SK-N-MC (cell line): Measurements from ENCODE around the gene SDK2.

ENCODE experiments used
- DNase-seq: peaks from one replicate; pipeline ENCODE4 v3.0.0-alpha.2; 2011; ENCODE audit warnings: low read depth, low spot score
- H3K27ac ChIP-seq: fragments of 200-600 bp; sonication (generic); 2 replicates; pipeline ENCODE4 v1.5.1; 2016; ENCODE audit warnings: mixed run types
- H3K36me3 ChIP-seq: fragments of 200-600 bp; sonication (generic); 2 replicates; pipeline ENCODE4 v1.6.1; 2017; ENCODE audit warnings: antibody characterized with exemption, low read length, mixed read lengths; ENCODE audit not compliant: insufficient read depth
- H3K4me3 ChIP-seq: fragments of 200-600 bp; sonication (generic); 2 replicates; pipeline ENCODE4 v1.5.1; 2016
- H3K9ac ChIP-seq: fragments of 200-600 bp; sonication (generic); 2 replicates; pipeline ENCODE4 v1.8.0; 2017; ENCODE audit warnings: mixed run types, mixed read lengths; ENCODE audit not compliant: insufficient read length
- H3K9me3 ChIP-seq: fragments of 200-600 bp; sonication (generic); 2 replicates; pipeline ENCODE4 v1.6.1; 2017; ENCODE audit warnings: low read depth, mild to moderate bottlenecking, antibody characterized with exemption, low read length, moderate library complexity, mixed read lengths
- EZH2 ChIP-seq: fragments of 200-600 bp; sonication (generic); IDR thresholded peaks from one replicate; pipeline ENCODE4 v1.6.1; 2017; ENCODE audit warnings: antibody characterized with exemption
- FOXP2 ChIP-seq: optimal IDR thresholded peaks from 2 replicates; pipeline ENCODE3; 2011; ENCODE audit warnings: mild to moderate bottlenecking, moderate library complexity; ENCODE audit not compliant: insufficient read depth; ENCODE audit errors: extremely low read length, control extremely low read depth
- POLR2AphosphoS5 ChIP-seq: IDR thresholded peaks from 2 replicates; pipeline ENCODE4 v1.6.1; 2012; ENCODE audit warnings: mild to moderate bottlenecking, low read depth, low read length, borderline replicate concordance

The SDK2 gene

DNA sequence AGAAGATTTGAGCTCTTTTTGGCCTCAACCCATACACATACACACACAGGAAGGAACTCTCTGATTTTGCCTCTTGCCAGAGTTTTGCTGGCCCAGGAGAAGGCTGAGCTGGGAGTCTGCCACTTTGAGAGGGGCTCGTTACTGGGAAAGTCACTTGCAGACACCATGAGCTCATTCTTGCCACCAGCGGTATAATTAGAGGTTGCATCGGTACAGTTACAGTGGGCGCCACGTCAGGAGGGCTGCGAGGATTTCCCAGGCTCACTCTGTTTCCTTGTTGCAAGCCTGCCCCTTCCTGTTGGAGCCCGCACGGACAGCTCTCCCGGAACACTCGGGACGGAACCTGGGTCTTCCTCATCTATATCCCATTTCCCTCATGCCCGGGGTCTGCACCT is 3.1 kb upstream of the SDK2 start:
- no peaks in the 10 kb centered on the region for H3K9me3 ChIP-seq
- no peak overlapping the region for H3K9ac ChIP-seq
- TF ChIP-seq FOXP2 (no peak), POLR2AphosphoS5 (no peak), EZH2 (no peak)
- no peak overlapping the region for H3K4me3 ChIP-seq
- DNase-seq, result no peak
- no peaks in the 10 kb centered on the region for H3K36me3 ChIP-seq
- H3K27ac ChIP-seq, result no peak overlapping the region

DNA sequence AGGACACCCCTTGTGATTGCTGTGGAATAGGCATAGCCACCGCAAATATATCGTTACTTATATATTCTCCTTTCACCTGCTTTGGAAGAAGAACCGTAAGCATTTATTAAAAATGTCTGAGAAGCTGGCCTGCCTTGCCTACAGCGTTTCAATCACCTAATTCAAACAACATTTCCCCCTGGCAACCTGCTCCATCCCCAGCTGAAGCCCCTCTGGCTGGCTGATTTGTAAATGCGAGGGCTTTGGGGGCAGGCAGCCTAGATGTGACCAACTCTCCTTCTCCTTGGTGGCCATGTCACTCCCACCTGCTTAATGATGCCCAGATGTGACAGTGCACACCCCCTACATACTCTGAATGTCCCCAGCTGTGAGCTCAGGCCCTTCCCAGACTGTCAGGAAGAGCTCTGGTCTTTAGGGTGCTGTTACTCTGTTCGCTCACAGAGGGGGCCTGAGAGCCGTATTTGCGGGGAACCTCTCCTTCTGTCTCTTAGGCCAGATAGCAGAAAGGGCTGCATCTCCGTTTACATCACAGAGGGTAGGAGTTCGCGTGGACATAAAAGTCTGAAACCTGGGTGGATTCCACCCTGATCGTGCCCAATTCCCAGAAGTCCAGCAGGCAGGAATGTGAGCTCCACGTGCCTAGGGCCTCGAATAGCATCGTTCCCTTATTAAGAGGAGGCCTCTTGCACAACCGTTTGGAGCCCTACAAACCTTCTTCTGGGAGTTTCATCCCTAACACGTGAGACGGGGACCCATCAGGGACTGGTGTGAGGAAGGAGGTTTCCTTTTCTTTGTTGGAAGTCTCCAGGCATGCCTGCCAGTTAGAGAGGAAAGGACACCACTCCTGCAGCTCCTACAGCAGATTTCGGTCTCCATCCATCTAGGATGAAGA is 2.4 kb upstream of the SDK2 start:
- H3K4me3 ChIP-seq, result no peak overlapping the region
- no peaks in the 10 kb centered on the region for H3K9me3 ChIP-seq
- no peak for DNase-seq
- H3K36me3 ChIP-seq, result no peaks in the 10 kb centered on the region
- no peak for TF ChIP-seq EZH2
- no peak for TF ChIP-seq POLR2AphosphoS5
- no peak for TF ChIP-seq FOXP2
- no peak overlapping the region for H3K9ac ChIP-seq
- H3K27ac ChIP-seq, result no peak overlapping the region

DNA sequence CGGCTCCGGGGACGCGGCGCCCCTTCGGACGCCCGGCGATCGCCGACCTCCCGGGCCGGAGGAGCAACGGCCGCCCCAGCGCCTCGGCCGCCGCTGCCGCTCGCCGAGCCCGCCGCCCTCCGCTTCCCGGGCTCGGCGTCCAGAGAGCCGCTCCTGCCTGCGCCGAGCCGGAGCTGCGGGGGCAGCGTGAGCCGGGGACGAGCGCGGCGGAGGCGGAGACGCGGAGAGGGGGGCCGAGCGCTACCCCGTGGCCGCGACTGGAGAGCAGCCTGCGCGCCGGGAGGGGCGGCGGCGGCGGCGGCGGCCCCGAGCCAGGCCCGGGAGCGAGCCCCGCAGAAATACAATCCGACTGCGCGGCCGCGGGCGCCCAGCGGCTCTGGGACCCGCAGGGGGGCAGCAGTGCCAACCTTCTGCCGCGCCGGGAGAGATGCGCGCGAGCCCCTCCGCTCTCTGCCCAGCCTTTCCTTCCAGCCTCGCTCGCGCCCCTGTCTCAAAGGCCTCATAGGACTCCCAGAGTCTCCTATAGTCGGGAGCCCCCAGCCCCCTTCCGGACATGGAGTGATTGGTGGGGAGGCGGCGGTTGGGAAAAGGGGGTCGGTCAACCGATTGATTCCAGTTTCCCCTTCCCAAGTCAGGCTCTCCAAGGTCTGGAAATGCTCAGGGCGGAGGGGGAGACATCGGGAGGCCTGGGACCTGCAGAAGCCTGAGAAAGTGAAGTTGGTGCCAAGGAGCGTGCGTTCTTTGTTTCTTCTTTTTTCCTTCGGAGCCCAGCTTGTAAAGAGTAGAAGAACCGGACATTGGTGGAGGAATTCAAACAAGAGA is 1.0 kb upstream of the SDK2 start:
- Histone ChIP-seq H3K9ac (no peak overlapping the region), H3K27ac (no peak overlapping the region), H3K36me3 (no peaks in the 10 kb centered on the region), H3K9me3 (no peaks in the 10 kb centered on the region), H3K4me3 (no peak overlapping the region)
- no peak for DNase-seq
- TF ChIP-seq EZH2, result no peak
- no peak for TF ChIP-seq FOXP2
- TF ChIP-seq POLR2AphosphoS5, result no peak

DNA sequence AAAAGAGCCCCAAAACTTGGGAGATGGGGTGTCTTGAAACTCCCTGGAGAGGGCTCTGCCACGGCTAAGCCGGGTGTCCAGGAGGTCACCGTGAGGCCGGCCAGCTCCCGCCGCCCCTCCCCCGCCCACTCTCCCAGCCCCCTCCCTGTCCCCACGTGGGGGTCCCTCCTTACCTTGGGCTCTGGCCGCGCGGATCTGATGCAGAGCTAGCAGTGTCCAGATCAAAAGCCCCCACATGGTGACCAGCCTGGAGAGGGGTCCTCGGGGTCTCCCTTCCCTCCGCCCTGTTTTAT is 447 bp downstream of the SDK2 start:
- Histone ChIP-seq H3K27ac (no peak overlapping the region), H3K4me3 (no peak overlapping the region), H3K9ac (no peak overlapping the region), H3K9me3 (no peaks in the 10 kb centered on the region), H3K36me3 (no peaks in the 10 kb centered on the region)
- no peak for TF ChIP-seq EZH2
- TF ChIP-seq FOXP2, result no peak
- no peak for TF ChIP-seq POLR2AphosphoS5
- DNase-seq, result no peak

DNA sequence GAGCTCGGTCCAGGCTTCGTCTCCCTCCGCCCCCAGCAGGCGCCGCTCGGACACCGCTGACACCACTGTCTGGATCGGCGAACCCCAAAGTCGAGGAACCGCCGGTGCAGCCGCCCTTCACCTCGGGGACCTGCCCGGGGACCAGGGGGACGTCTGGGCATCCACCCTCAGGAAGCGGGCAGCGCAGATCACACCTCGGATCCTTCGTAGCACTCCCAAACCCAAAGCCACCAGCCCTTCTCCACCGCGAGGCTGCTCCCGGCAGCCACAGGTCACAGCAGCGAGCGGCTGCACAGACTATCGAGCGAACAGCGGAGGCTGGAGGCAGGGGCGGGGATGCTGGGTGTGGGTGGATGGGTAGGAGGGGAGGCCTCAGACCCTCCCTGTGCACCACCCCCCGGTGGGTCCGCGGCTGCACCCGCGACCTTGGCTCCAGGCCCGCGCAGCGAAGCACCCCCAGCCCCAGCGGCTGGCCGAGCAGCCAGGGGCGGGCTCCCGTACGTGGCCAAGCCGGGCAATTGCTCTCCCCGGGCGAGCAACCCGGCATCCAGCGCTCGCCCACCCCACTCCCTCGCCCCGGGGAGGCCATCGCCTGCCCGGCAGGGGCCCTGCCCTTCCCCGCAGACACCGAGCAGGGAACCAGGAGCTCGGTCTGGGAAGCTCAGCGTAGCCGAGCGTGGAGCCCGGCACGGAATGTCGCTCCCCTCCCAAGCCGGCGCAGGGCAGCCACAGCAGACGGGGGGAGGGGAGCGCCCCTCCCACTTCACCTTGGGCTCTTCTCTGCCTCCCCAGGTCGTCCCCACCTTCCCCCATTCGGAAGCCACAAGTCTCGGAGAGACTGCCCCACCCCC is 1.0 kb downstream of the SDK2 start:
- no peak overlapping the region for H3K9ac ChIP-seq
- H3K36me3 ChIP-seq, result no peaks in the 10 kb centered on the region
- DNase-seq, result no peak
- TF ChIP-seq POLR2AphosphoS5 (no peak), EZH2 (no peak), FOXP2 (no peak)
- no peak overlapping the region for H3K4me3 ChIP-seq
- H3K27ac ChIP-seq, result no peak overlapping the region
- no peaks in the 10 kb centered on the region for H3K9me3 ChIP-seq

DNA sequence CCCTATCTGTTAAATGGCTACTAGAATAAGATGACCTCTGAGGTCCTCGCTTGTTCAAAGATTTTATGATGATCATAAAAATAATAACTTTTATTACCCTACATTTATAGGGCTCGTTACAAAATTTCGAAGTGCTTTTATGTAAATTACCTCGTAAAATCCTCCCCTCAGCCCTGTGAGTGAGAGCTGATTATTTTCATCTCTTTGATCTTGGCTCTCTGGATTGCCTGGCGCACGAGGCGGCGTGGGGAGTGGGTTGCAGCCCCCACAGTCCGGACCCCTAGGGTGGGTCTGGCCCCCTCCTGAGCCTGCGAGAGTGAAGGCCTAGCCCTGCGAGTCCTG is 1.6 kb downstream of the SDK2 start:
- TF ChIP-seq FOXP2, result no peak
- no peak for TF ChIP-seq EZH2
- no peak for DNase-seq
- Histone ChIP-seq H3K36me3 (no peaks in the 10 kb centered on the region), H3K9me3 (no peaks in the 10 kb centered on the region), H3K27ac (no peak overlapping the region), H3K4me3 (no peak overlapping the region), H3K9ac (no peak overlapping the region)

DNA sequence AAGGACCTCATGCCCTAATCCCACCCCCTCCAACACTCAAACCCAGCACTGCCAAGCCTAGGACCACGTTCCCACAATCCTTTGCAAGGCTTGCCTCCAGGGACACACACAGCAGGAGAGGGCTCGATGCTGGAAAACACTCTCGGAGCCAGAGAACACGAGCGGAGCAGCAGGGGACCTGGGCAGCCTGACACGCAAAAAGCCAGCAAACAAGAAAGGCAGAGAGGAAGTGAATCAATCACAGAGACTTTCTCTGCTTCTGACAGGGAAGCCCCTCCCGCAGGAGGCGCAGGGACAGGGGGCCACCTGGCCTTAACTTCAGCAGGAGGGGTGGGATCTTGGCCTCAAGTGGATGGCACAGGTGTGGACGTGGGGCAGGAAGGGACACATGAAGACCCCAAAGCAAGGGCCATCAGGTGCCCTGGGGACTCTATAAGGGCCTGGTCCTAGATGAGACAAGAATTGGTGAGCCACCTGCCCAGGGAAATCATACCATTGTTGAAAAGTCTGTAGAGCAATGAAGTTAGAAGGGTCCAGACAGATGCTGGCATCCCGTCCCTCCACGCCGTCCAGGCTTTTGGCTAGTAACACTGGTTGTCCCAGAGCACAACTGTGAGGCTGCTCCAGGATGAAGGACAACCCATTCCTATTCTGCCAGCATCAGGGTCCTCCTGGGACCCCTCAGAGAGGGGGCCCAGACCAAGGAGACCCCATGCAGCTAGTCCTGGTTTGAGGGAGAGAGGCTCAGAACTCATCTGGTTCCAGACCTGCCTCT is 2.2 kb downstream of the SDK2 start:
- no peak for TF ChIP-seq FOXP2
- no peak for TF ChIP-seq POLR2AphosphoS5
- no peak for TF ChIP-seq EZH2
- Histone ChIP-seq H3K27ac (no peak overlapping the region), H3K9ac (no peak overlapping the region), H3K9me3 (no peaks in the 10 kb centered on the region), H3K4me3 (no peak overlapping the region), H3K36me3 (no peaks in the 10 kb centered on the region)
- DNase-seq, result no peak
